ENCODE data around the gene RAD54L2.

DNA sequence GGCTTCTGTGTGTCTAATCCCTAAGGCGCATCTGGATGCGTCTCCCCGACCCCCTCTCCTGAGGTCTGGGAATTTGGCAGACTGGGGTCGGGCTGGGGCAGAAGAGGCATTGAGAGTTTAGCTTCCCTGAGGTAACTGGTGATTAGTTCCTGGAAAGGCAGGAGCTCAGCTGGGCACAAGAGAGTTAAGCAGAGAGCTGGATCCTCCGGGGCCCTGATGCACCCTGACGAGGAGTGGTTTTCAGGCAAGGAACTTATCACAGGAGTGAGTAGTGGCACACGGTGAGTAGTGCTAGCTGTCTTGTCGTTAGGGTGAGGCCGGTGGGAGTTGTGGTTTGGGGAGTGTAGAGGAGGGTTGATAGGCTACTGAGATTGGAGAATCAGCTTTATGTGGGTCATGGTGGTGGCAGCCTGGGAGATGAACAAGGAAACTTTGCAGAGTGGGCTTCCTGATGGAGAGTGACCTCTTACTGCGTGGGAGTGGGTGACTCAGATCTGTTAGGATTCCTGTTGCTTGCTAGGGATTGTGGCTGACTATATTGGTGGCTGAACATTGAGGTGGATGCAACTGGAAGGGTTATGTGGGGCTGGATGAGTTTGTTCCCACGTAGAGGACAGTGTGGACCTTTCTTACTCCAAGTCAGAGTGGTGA is 897 bp downstream of the RAD54L2 start:
- TF ChIP-seq ZNF384 (IDR thresholded peaks at IDR 0.05) (no peak), L3MBTL2 (conservative IDR thresholded peaks at IDR 0.05) (no peak), FOXA1 (IDR thresholded peaks at IDR 0.05) (no peak), SP1 (IDR thresholded peaks at IDR 0.05) (no peak)
- TF ChIP-seq, protein P1, sequence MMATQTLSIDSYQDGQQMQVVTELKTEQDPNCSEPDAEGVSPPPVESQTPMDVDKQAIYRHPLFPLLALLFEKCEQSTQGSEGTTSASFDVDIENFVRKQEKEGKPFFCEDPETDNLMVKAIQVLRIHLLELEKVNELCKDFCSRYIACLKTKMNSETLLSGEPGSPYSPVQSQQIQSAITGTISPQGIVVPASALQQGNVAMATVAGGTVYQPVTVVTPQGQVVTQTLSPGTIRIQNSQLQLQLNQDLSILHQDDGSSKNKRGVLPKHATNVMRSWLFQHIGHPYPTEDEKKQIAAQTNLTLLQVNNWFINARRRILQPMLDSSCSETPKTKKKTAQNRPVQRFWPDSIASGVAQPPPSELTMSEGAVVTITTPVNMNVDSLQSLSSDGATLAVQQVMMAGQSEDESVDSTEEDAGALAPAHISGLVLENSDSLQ (IDR thresholded peaks at IDR 0.05) = no peak

All from HEK293T (cell line).